ENCODE results near the gene PPP1CA. TPM values are rescaled to one million over a fixed set of nuclear protein-coding genes. Genes with fewer than 3 reads are reported as not detected.

PPP1CA gene
- total RNA-seq, 1 experiment from 2014 or later = 449 TPM

GRCh38 chr11:67379061-67380058 is 22.3 kb downstream of the PPP1CA start:
- Histone ChIP-seq H3K4me3 (ENCODE audit: low read length) (no peak overlapping the region; the same call in 1 of the 2 replicates), H3K36me3 (ENCODE audit: low read depth, low read length) (no peaks in the 10 kb centered on the region), H2AFZ (ENCODE audit: low read length) (peak overlapping the region; percentile 53), H3K27me3 (ENCODE audit: low read length) (no peaks in the 10 kb centered on the region), H4K20me1 (ENCODE audit: low read length) (no peaks in the 10 kb centered on the region), H3K9ac (ENCODE audit: low read length) (peak overlapping the region; percentile 69), H3K27ac (ENCODE audit: low read length) (peak overlapping the region; percentile 100), H3K79me2 (ENCODE audit: low read length) (peaks cover 11% of the 10 kb centered on the region; the same call in 1 of the 2 replicates), H3K4me2 (ENCODE audit: low read length) (peak overlapping the region; percentile 72), H3F3A (ENCODE audit: low read length, unreplicated experiment) (peaks cover 5% of the 10 kb centered on the region), H3K9me2 (replicated peaks; ENCODE audit: low read length) (no peaks in the 10 kb centered on the region), H3K9me3 (ENCODE audit: low read length) (no peaks in the 10 kb centered on the region), H3K4me1 (ENCODE audit: insufficient read depth, low read length) (peaks cover 76% of the 10 kb centered on the region)
- BruUV-seq (replicated peaks) = TSS peak; percentile 75
- ChIA-PET POLR2A (ENCODE audit: unreplicated experiment) (interaction anchor here (0.6 kb wide), 2 partner anchors 22 to 25 kb away, joined by 4 to 5 read pairs; partner anchors contain the start of gene PPP1CA), CTCF (interaction anchor here (1.0 to 4.7 kb wide), 3 partner anchors 22 to 34 kb away, joined by 10 to 55 read pairs (median 41); no protein-coding TSS in a partner anchor)
- no peak for TF ChIP-seq CTCF (conservative IDR thresholded peaks at IDR 0.05; ENCODE audit: low read depth, low read length)
- TF ChIP-seq EZH2 (IDR thresholded peaks at IDR 0.05; ENCODE audit: low read length, unreplicated experiment) = no peak
- TF ChIP-seq EZH2phosphoT487 (IDR thresholded peaks at IDR 0.05; ENCODE audit: borderline replicate concordance, low read length) = no peak
- DNase-seq = peak; percentile 85
- ATAC-seq = peak; percentile 53
- intact Hi-C loops (cut with micrococcal nuclease) = no loop called here

GRCh38 chr11:67378544-67378943 is 23.1 kb downstream of the PPP1CA start:
- ATAC-seq (no peak), DNase-seq (no peak)
- H3K79me2 ChIP-seq (ENCODE audit: low read length) = peaks cover 12% of the 10 kb centered on the region
- H3K36me3 ChIP-seq (ENCODE audit: low read depth, low read length) = no peaks in the 10 kb centered on the region
- H2AFZ ChIP-seq (ENCODE audit: low read length) = no peak overlapping the region
- H3F3A ChIP-seq (ENCODE audit: low read length, unreplicated experiment) = peaks cover 8% of the 10 kb centered on the region
- ChIA-PET POLR2A (ENCODE audit: unreplicated experiment) (no interaction called here), CTCF (interaction anchor here (2.2 kb wide), 1 partner anchor 32 kb away, joined by 11 read pairs; no protein-coding TSS in a partner anchor)
- intact Hi-C loops (cut with micrococcal nuclease) = no loop called here
- H3K9me2 ChIP-seq (replicated peaks; ENCODE audit: low read length) = no peaks in the 10 kb centered on the region
- no peaks in the 10 kb centered on the region for H3K27me3 ChIP-seq (ENCODE audit: low read length)
- H3K9me3 ChIP-seq (ENCODE audit: low read length) = no peaks in the 10 kb centered on the region
- peak overlapping the region; percentile 100 for H3K27ac ChIP-seq (ENCODE audit: low read length)
- peak overlapping the region; percentile 72 for H3K4me2 ChIP-seq (ENCODE audit: low read length)
- peak overlapping the region; percentile 11; the same call in 1 of the 2 replicates for H3K4me3 ChIP-seq (ENCODE audit: low read length)
- H4K20me1 ChIP-seq (ENCODE audit: low read length) = no peaks in the 10 kb centered on the region
- peak overlapping the region; percentile 69 for H3K9ac ChIP-seq (ENCODE audit: low read length)
- H3K4me1 ChIP-seq (ENCODE audit: insufficient read depth, low read length) = peaks cover 77% of the 10 kb centered on the region
- TF ChIP-seq EZH2 (IDR thresholded peaks at IDR 0.05; ENCODE audit: low read length, unreplicated experiment) (no peak), EZH2phosphoT487 (IDR thresholded peaks at IDR 0.05; ENCODE audit: borderline replicate concordance, low read length) (no peak), CTCF (conservative IDR thresholded peaks at IDR 0.05; ENCODE audit: low read depth, low read length) (no peak)
- BruUV-seq (replicated peaks) = no TSS peak
